Measurements from ENCODE around the gene AS3MT. TPM values are rescaled to one million over a fixed set of nuclear protein-coding genes. Genes with fewer than 3 reads are reported as not detected.

AS3MT gene
- total and polyA plus RNA-seq, 8 donors: 0.43 to 7.6 (median 3.9) TPM; not detected in 1

DNA sequence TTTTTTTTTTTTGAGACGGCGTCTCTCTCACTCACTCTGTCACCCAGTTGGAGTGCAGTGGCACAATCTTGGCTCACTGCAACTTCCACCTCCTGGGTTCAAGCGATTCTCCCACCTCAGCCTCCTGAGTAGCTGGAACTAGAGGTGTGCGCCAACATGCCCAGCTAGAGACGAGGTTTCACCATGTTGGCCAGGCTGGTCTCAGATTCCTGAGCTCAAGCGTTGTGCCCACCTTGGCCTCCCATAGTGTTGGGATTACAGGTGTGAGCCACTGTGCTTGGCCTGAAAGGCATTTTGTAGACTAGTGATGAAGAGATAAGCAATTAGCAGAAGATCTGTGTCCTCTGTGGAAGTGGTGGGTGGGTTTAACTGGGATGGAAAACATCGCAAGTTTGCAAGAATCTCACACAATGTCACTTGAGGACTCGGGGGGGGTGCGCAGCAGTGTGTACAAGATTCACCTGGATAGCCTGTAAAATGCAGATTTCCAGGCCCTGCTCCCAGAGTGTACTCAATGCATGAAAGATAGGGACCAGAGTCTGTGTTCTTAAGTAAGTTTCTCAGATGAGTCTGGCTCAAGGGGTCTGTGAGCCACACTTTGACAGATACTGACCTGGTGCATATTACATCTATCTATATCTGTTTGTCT is 43.0 kb upstream of the AS3MT start:
- no peak for DNase-seq
- Histone ChIP-seq H3K9me3 (no peaks in the 10 kb centered on the region), H3K4me3 (no peak overlapping the region), H3K27ac (no peak overlapping the region), H3K27me3 (no peaks in the 10 kb centered on the region), H3K4me1 (no peaks in the 10 kb centered on the region), H3K36me3 (no peaks in the 10 kb centered on the region)
- 90 to 96% (median 94%) methylated on average over 9 of the region's 9 CpGs for WGBS, 5 donors
- intact Hi-C loops (cut with DNase I; ENCODE audit: low total_unique reads): loop anchor here (10.0 kb wide), 1 partner anchor 91 kb away; no protein-coding TSS in a partner anchor
- TF ChIP-seq EP300 (IDR thresholded peaks at IDR 0.05) (no peak), POLR2AphosphoS5 (IDR thresholded peaks at IDR 0.05) (no peak), POLR2A (IDR thresholded peaks at IDR 0.05) (no peak)
- TF ChIP-seq, protein P1, sequence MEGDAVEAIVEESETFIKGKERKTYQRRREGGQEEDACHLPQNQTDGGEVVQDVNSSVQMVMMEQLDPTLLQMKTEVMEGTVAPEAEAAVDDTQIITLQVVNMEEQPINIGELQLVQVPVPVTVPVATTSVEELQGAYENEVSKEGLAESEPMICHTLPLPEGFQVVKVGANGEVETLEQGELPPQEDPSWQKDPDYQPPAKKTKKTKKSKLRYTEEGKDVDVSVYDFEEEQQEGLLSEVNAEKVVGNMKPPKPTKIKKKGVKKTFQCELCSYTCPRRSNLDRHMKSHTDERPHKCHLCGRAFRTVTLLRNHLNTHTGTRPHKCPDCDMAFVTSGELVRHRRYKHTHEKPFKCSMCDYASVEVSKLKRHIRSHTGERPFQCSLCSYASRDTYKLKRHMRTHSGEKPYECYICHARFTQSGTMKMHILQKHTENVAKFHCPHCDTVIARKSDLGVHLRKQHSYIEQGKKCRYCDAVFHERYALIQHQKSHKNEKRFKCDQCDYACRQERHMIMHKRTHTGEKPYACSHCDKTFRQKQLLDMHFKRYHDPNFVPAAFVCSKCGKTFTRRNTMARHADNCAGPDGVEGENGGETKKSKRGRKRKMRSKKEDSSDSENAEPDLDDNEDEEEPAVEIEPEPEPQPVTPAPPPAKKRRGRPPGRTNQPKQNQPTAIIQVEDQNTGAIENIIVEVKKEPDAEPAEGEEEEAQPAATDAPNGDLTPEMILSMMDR (IDR thresholded peaks at IDR 0.05): no peak

DNA sequence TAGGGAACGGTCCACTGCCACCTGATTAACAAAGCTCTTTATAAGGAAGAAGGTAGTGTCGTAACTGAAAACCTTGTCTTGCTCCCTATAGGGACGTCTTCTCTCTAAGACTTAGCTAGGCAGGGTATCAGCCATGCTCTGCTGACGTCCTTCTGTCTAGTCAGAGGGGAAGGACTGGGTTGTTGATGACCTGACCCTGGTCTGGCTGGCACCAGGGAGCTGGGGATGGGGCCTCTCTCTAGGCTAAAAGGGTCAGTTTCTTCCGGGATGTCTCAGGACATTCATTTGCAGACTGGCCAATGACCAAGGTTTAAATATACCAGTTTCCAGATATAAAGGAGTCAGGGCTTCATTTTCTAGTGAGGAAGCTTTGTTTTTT is 41.7 kb upstream of the AS3MT start:
- TF ChIP-seq, protein P1 (IDR thresholded peaks at IDR 0.05): no peak
- no peak for TF ChIP-seq EP300 (IDR thresholded peaks at IDR 0.05)
- no peak for TF ChIP-seq POLR2AphosphoS5 (IDR thresholded peaks at IDR 0.05)
- no peak for TF ChIP-seq POLR2A (IDR thresholded peaks at IDR 0.05)
- Histone ChIP-seq H3K4me3 (no peak overlapping the region), H3K9me3 (no peaks in the 10 kb centered on the region), H3K27me3 (no peaks in the 10 kb centered on the region), H3K4me1 (no peaks in the 10 kb centered on the region), H3K36me3 (no peaks in the 10 kb centered on the region), H3K27ac (no peak overlapping the region)
- no peak for DNase-seq
- intact Hi-C loops (cut with DNase I; ENCODE audit: low total_unique reads): loop anchor here (10.0 kb wide), 1 partner anchor 93 kb away; no protein-coding TSS in a partner anchor
- WGBS, 5 donors: 76 to 87% (median 85%) methylated on average over 5 of the region's 5 CpGs

DNA sequence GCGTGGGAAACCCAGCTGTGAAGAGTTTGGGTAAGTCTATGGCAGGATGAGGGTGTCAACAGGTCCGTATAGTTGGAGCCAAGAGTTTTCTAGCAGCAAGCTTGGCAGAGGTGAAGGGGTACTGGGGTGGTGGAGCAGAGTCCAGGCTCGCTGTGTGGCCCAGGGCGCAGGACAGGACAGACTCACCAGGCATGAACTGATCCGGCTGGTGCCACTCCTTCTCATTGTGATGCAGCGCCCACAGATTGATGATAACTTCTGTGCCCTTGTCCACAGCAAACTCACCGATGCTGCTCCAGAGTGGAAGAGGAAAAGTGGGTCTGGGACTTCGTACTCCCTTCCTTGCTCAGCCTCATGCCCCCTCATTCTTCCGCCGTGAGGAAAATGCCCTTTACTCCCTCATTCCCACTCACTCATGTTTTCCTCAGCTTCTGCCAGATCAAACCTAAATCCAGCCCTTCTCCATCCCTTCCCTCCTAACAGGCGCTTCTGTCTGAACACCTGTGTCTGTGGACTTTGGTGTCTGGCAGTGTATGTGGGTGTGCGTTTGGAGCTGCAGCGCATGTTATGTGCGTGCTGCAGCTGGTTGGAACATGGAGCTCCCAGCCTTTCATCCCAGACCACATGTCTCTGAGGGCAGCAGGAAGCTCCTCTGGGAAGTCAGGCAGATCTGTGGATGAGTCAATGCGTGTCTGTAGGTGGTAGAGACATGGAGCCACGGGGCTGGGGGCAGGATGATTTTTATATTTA is 37.8 kb upstream of the AS3MT start:
- Histone ChIP-seq H3K36me3 (no peaks in the 10 kb centered on the region), H3K27ac (no peak overlapping the region), H3K4me1 (peaks cover 0 to 13% (median 3%) of the 10 kb centered on the region in 4 donors), H3K9me3 (no peaks in the 10 kb centered on the region), H3K4me3 (no peak overlapping the region), H3K27me3 (no peaks in the 10 kb centered on the region)
- no peak for DNase-seq
- TF ChIP-seq POLR2A (IDR thresholded peaks at IDR 0.05): no peak
- TF ChIP-seq EP300 (IDR thresholded peaks at IDR 0.05): no peak
- TF ChIP-seq, protein P1 (IDR thresholded peaks at IDR 0.05): no peak
- TF ChIP-seq POLR2AphosphoS5 (IDR thresholded peaks at IDR 0.05): no peak
- WGBS, 5 donors: 59 to 76% (median 66%) methylated on average over 16 of the region's 16 CpGs
- intact Hi-C loops (cut with DNase I; ENCODE audit: low total_unique reads): loop anchor here (10.0 kb wide), 1 partner anchor 243 kb away; no protein-coding TSS in a partner anchor

DNA sequence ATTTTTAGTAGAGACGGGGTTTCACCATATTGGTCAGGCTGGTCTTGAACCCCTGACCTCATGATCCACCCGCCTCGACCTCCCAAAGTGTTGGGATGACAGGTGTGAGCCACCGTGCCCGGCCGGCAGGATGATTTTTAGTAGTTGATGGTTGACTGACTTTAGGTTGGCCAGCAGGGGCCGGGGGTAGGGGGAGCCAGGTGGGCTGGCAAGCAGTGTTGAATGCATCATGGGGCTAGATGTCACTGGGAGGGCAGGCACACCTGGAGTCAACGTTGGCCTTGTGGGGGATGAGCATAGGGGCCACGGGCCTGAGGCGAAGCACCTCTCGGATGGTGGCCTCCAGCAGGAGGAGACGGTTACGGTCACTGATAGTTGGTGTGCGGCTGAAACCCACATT is 37.0 kb upstream of the AS3MT start:
- Histone ChIP-seq H3K36me3 (no peaks in the 10 kb centered on the region), H3K4me1 (peaks cover 0 to 13% (median 4%) of the 10 kb centered on the region in 4 donors), H3K27ac (no peak overlapping the region), H3K4me3 (no peak overlapping the region), H3K9me3 (no peaks in the 10 kb centered on the region), H3K27me3 (no peaks in the 10 kb centered on the region)
- TF ChIP-seq POLR2A (IDR thresholded peaks at IDR 0.05) (no peak), POLR2AphosphoS5 (IDR thresholded peaks at IDR 0.05) (no peak), EP300 (IDR thresholded peaks at IDR 0.05) (no peak)
- TF ChIP-seq, protein P1 (IDR thresholded peaks at IDR 0.05): no peak
- DNase-seq: no peak
- intact Hi-C loops (cut with DNase I; ENCODE audit: low total_unique reads): loop anchor here (10.0 kb wide), 1 partner anchor 243 kb away; no protein-coding TSS in a partner anchor
- WGBS, 5 donors: 81 to 91% (median 88%) methylated on average over 14 of the region's 14 CpGs

Data from stomach (tissue), 9 donors.